Stimulated activated CD8-positive, alpha-beta memory T cell treated with anti-CD3 and anti-CD28 coated beads, Interleukin-2, amount 100 ng/mL, for 1 hour (primary cell): ENCODE measurements around the gene PPP1R27.

ENCODE experiments used
- DNase-seq, 2 donors: peaks; one replicate each; pipeline ENCODE4 v3.0.0-alpha.2; 2020; ENCODE audit warnings: low read depth in 2 of 2

Gene PPP1R27

GRCh38 chr17:81834831-81835267, at the start of gene PPP1R27:
Gene PPP1R27, minus strand, starts transcription at chr17:81835050. Its CDS starts 97 bp downstream, at chr17:81834953.
- DNase-seq: no peak

GRCh38 chr17:81884520-81884919, 49.7 kb upstream of the PPP1R27 start:
- DNase-seq: no peak

GRCh38 chr17:81879121-81879520, 44.3 kb upstream of the PPP1R27 start:
- DNase-seq: no peak

- no peak for DNase-seq
Observed at GRCh38 chr17:81878294-81878693, 43.4 kb upstream of the PPP1R27 start.

GRCh38 chr17:81877569-81877968, 42.7 kb upstream of the PPP1R27 start:
- DNase-seq: no peak

- DNase-seq: peak; percentile 89 to 94
Observed at GRCh38 chr17:81871387-81872230, 36.8 kb upstream of the PPP1R27 start.

- no peak for DNase-seq
Observed at GRCh38 chr17:81870981-81871386, 36.1 kb upstream of the PPP1R27 start, which contains the start of gene ARHGDIA. Gene ARHGDIA, minus strand, starts transcription at chr17:81871337. Its CDS starts 1,407 bp downstream, at chr17:81869930.

- DNase-seq: no peak
Observed at GRCh38 chr17:81870131-81870980, 35.5 kb upstream of the PPP1R27 start.

GRCh38 chr17:81869221-81870130, 34.6 kb upstream of the PPP1R27 start:
- no peak for DNase-seq

GRCh38 chr17:81868674-81869220, 33.9 kb upstream of the PPP1R27 start:
- DNase-seq: no peak

- no peak for DNase-seq
Observed at GRCh38 chr17:81867991-81868673, 33.3 kb upstream of the PPP1R27 start.

- DNase-seq: no peak
Observed at GRCh38 chr17:81867170-81867990, 32.5 kb upstream of the PPP1R27 start.

GRCh38 chr17:81866440-81867169, 31.8 kb upstream of the PPP1R27 start:
- DNase-seq: no peak

- DNase-seq: no peak
Observed at GRCh38 chr17:81865733-81866439, 31.0 kb upstream of the PPP1R27 start.

- no peak for DNase-seq
Observed at GRCh38 chr17:81865358-81865732, 30.5 kb upstream of the PPP1R27 start.

- DNase-seq: no peak
Observed at GRCh38 chr17:81863833-81864768, 29.3 kb upstream of the PPP1R27 start.

GRCh38 chr17:81863123-81863675, 28.3 kb upstream of the PPP1R27 start:
- no peak for DNase-seq
